CD14-positive monocyte (primary cell): ENCODE measurements around the gene PITPNC1. TPM values are rescaled to one million over a fixed set of nuclear protein-coding genes. Genes with fewer than 3 reads are reported as not detected.
"Not testable (repeated sequence)": the region's sequence is repeated elsewhere in the genome, so short reads cannot be mapped to it uniquely, and the experiment has no call there.

ENCODE experiments used
- DNase-seq, 3 donors: peaks; one replicate each; pipeline ENCODE4 v3.0.0-alpha.2; 2011 to 2022
- H2AFZ ChIP-seq: 2 replicates; pipeline ENCODE4 v1.6.0; 2012; ENCODE audit warnings: mild to moderate bottlenecking, low read depth, low read length, inconsistent platforms; ENCODE audit not compliant: insufficient read depth, poor library complexity, severe bottlenecking
- H3K27ac ChIP-seq, 2 donors: 1 replicate in 1 of 2; 2 replicates in 1 of 2; pipeline ENCODE4 v1.5.1; 2012 to 2013; ENCODE audit warnings: low read length in 2 of 2, control low read depth in 1 of 2, inconsistent platforms in 1 of 2, low read depth in 1 of 2, mild to moderate bottlenecking in 1 of 2
- H3K27me3 ChIP-seq, 2 donors: one replicate each; pipeline versions ENCODE4 v1.6.0 to v1.6.1; 2011 to 2013; ENCODE audit warnings: low read length in 2 of 2; ENCODE audit not compliant: control insufficient read depth in 2 of 2, insufficient read depth in 2 of 2
- H3K36me3 ChIP-seq, 2 donors: replicated peaks in 1 of 2; 1 replicate in 1 of 2; 2 replicates in 1 of 2; pipeline versions ENCODE4 v1.5.1 to v1.6.1; 2012 to 2013; ENCODE audit warnings: low read length in 2 of 2, control low read depth in 1 of 2, inconsistent platforms in 1 of 2, mild to moderate bottlenecking in 1 of 2; ENCODE audit not compliant: insufficient read depth in 2 of 2, control insufficient read depth in 1 of 2
- H3K4me1 ChIP-seq, 2 donors: 1 replicate in 1 of 2; 2 replicates in 1 of 2; pipeline versions ENCODE4 v1.5.1 to v1.6.1; 2012 to 2013; ENCODE audit warnings: low read length in 2 of 2, control low read depth in 1 of 2, inconsistent platforms in 1 of 2, mild to moderate bottlenecking in 1 of 2, moderate library complexity in 1 of 2; ENCODE audit not compliant: insufficient read depth in 2 of 2, control insufficient read depth in 1 of 2
- H3K4me2 ChIP-seq: replicated peaks from 2 replicates; pipeline ENCODE3; 2012; ENCODE audit warnings: low read length, moderate library complexity, mild to moderate bottlenecking; ENCODE audit not compliant: poor library complexity, severe bottlenecking; ENCODE audit errors: extremely low read depth
- H3K4me3 ChIP-seq, 3 experiments: fragments of 200-600 bp in 1 of 3; sonication (generic) in 1 of 3; replicated peaks in 1 of 3; 1 replicate in 2 of 3; 2 replicates in 1 of 3; pipeline ENCODE4 v1.5.1; 2011 to 2013; ENCODE audit warnings: low read length in 3 of 3, mild to moderate bottlenecking in 3 of 3, control low read depth in 2 of 3, low read depth in 2 of 3, inconsistent platforms in 1 of 3, moderate library complexity in 1 of 3
- H3K79me2 ChIP-seq: 2 replicates; pipeline ENCODE4 v1.6.0; 2012; ENCODE audit warnings: mild to moderate bottlenecking, control low read depth, inconsistent platforms, low read length, moderate library complexity; ENCODE audit not compliant: insufficient read depth
- H3K9ac ChIP-seq: 2 replicates; pipeline ENCODE4 v1.6.0; 2017; ENCODE audit warnings: low read length, mild to moderate bottlenecking; ENCODE audit not compliant: insufficient read depth, poor library complexity, severe bottlenecking
- H3K9me3 ChIP-seq, 2 donors: replicated peaks in 1 of 2; 1 replicate in 1 of 2; 2 replicates in 1 of 2; pipeline versions ENCODE4 v1.5.1 to v1.6.1; 2012 to 2013; ENCODE audit warnings: low read length in 2 of 2, control low read depth in 1 of 2; ENCODE audit not compliant: control insufficient read depth in 1 of 2, insufficient read depth in 1 of 2
- H4K20me1 ChIP-seq: 2 replicates; pipeline ENCODE4 v1.6.0; 2012; ENCODE audit warnings: mild to moderate bottlenecking, low read length, control low read depth, moderate library complexity; ENCODE audit not compliant: insufficient read depth
- H3K27ac Mint-ChIP-seq, 7 donors: one replicate each; pipeline ENCODE4 v1.8.0; 2020; ENCODE audit warnings: mild to moderate bottlenecking in 7 of 7, mixed read lengths in 7 of 7, moderate library complexity in 6 of 7, inconsistent platforms in 2 of 7
- H3K27me3 Mint-ChIP-seq, 3 donors: one replicate each; pipeline ENCODE4 v1.8.0; 2021 to 2022; ENCODE audit warnings: low read depth in 3 of 3, mild to moderate bottlenecking in 3 of 3, mixed read lengths in 3 of 3, moderate library complexity in 3 of 3, inconsistent platforms in 1 of 3
- H3K36me3 Mint-ChIP-seq, 2 donors: one replicate each; pipeline ENCODE4 v1.8.0; 2020; ENCODE audit warnings: mixed read lengths in 2 of 2, inconsistent platforms in 1 of 2, mild to moderate bottlenecking in 1 of 2
- H3K4me1 Mint-ChIP-seq: one replicate; pipeline ENCODE4 v1.8.0; 2020; ENCODE audit warnings: mild to moderate bottlenecking, mixed read lengths
- H3K4me3 Mint-ChIP-seq, 2 donors: one replicate each; pipeline ENCODE4 v1.8.0; 2020; ENCODE audit warnings: mild to moderate bottlenecking in 2 of 2, mixed read lengths in 2 of 2, moderate library complexity in 1 of 2
- H3K9me3 Mint-ChIP-seq, 7 donors: one replicate each; pipeline ENCODE4 v1.8.0; 2020 to 2022; ENCODE audit warnings: mixed read lengths in 7 of 7, mild to moderate bottlenecking in 6 of 7, moderate library complexity in 6 of 7, inconsistent platforms in 2 of 7
- CTCF ChIP-seq: fragments of 200-600 bp; IDR thresholded peaks from one replicate; pipeline ENCODE4 v1.8.0; 2022; ENCODE audit warnings: antibody characterized with exemption, mild to moderate bottlenecking
- WGBS: methylation state at CpG from one replicate; pipeline ENCODE4 v1.1.5; 2013; ENCODE audit warnings: missing lambda C conversion rate; ENCODE audit not compliant: insufficient coverage; 5-methylcytosine and 5-hydroxymethylcytosine counted together
- intact Hi-C, 2 donors: fragments of 100-400 bp; cut with micrococcal nuclease; formaldehyde crosslinking; loops; one replicate each; pipeline versions ENCODE4 v1.15.0 to v1.15.1; 2023
- polyA plus RNA-seq, 3 donors: library from polyadenylated mRNA; depleted of rRNA in 1 of 3; unstranded in 2 of 3; stranded (reverse) in 1 of 3; fragments of 300-500 nt in 2 of 3; fragments of >200 nt in 1 of 3; fragmentation: Illumina TruSeq in 2 of 3; gene quantifications; 1 replicate in 2 of 3; 2 replicates in 1 of 3; pipeline ENCODE4 v1.2.3, GENCODE V29; 2012 to 2021

The PITPNC1 gene
- polyA plus RNA-seq, 3 donors = 18.5 to 31.0 (median 21.7) TPM

- WGBS = 98% methylated on average over 5 of the region's 8 CpGs
- Histone ChIP-seq H4K20me1 (no peaks in the 10 kb centered on the region), H3K79me2 (no peaks in the 10 kb centered on the region), H3K4me2 (no peak overlapping the region), H3K4me3 (no peak overlapping the region), H3K9me3 (no peaks in the 10 kb centered on the region), H3K27ac (no peak overlapping the region), H2AFZ (no peak overlapping the region), H3K9ac (no peak overlapping the region), H3K36me3 (peaks cover 10 to 19% of the 10 kb centered on the region in 2 donors), H3K27me3 (no peaks in the 10 kb centered on the region), H3K4me1 (no peaks in the 10 kb centered on the region)
- Mint-ChIP-seq H3K36me3 (peaks cover 27 to 33% of the 10 kb centered on the region in 2 donors), H3K4me1 (no peaks in the 10 kb centered on the region), H3K4me3 (no peak overlapping the region), H3K27ac (no peak overlapping the region), H3K27me3 (peaks cover 0 to 3% (median 0%) of the 10 kb centered on the region in 3 donors), H3K9me3 (no peaks in the 10 kb centered on the region)
- DNase-seq = peak in 1 of 3 donors; percentile 5
- TF ChIP-seq CTCF = no peak
- intact Hi-C loops = no loop called here
Observed at GRCh38 chr17:67628580-67629013, 251.5 kb downstream of the PITPNC1 start.

GRCh38 chr17:67629971-67630320, 252.9 kb downstream of the PITPNC1 start:
- Mint-ChIP-seq H3K9me3 (no peaks in the 10 kb centered on the region), H3K4me1 (no peaks in the 10 kb centered on the region), H3K27ac (no peak overlapping the region), H3K27me3 (no peaks in the 10 kb centered on the region), H3K36me3 (peaks cover 37 to 40% of the 10 kb centered on the region in 2 donors), H3K4me3 (no peak overlapping the region)
- Histone ChIP-seq H3K36me3 (peaks cover 14 to 31% of the 10 kb centered on the region in 2 donors), H3K4me3 (no peak overlapping the region), H2AFZ (no peak overlapping the region), H3K79me2 (no peaks in the 10 kb centered on the region), H3K9me3 (no peaks in the 10 kb centered on the region), H3K9ac (no peak overlapping the region), H3K4me1 (no peaks in the 10 kb centered on the region), H3K27me3 (no peaks in the 10 kb centered on the region), H3K4me2 (no peak overlapping the region), H3K27ac (no peak overlapping the region), H4K20me1 (no peaks in the 10 kb centered on the region)
- DNase-seq = no peak
- no CpG with 5 or more reads among the region's 4 CpGs for WGBS
- intact Hi-C loops = no loop called here
- no peak for TF ChIP-seq CTCF

GRCh38 chr17:67630836-67631235, 253.8 kb downstream of the PITPNC1 start:
- WGBS = no CpG with 5 or more reads among the region's 7 CpGs
- H3K27ac Mint-ChIP-seq, H3K79me2 ChIP-seq, H3K4me1 ChIP-seq, H3K4me2 ChIP-seq, H3K4me3 Mint-ChIP-seq, H3K4me3 ChIP-seq, H3K27ac ChIP-seq, H3K9ac ChIP-seq, H3K9me3 ChIP-seq, DNase-seq, H3K27me3 Mint-ChIP-seq, H3K27me3 ChIP-seq, H4K20me1 ChIP-seq, H2AFZ ChIP-seq, intact Hi-C loops, H3K4me1 Mint-ChIP-seq, H3K9me3 Mint-ChIP-seq: not testable (repeated sequence)
- peaks cover 33 to 35% of the 10 kb centered on the region in 2 donors for H3K36me3 Mint-ChIP-seq
- peaks cover 14 to 38% of the 10 kb centered on the region in 2 donors for H3K36me3 ChIP-seq
